Activated CD8-positive, alpha-beta memory T cell treated with anti-CD3 and anti-CD28 coated beads, Interleukin-2, amount 50 U/mL, for 24 hours (primary cell): ENCODE data around the gene ATP6V1D.
"Not testable (repeated sequence)": the region's sequence is repeated elsewhere in the genome, so short reads cannot be mapped to it uniquely, and the experiment has no call there.

Experiments used
- DNase-seq: peaks from one replicate; pipeline ENCODE4 v3.0.0-alpha.2; 2020; ENCODE audit errors: extremely low read depth

The ATP6V1D gene

GRCh38 chr14:67370830-67371229 is 11.2 kb upstream of the ATP6V1D start:
- no peak for DNase-seq

- no peak for DNase-seq
These were observed 5.9 kb upstream of the ATP6V1D start for GRCh38 chr14:67365476-67365875.

- DNase-seq = no peak
These were observed 1.0 kb upstream of the ATP6V1D start for GRCh38 chr14:67360470-67361206.

- no peak for DNase-seq
These were observed 455 bp downstream of the ATP6V1D start for GRCh38 chr14:67358924-67359774.

- no peak for DNase-seq
These were observed 1.6 kb downstream of the ATP6V1D start for GRCh38 chr14:67357969-67358354.

GRCh38 chr14:67357186-67357968 is 2.2 kb downstream of the ATP6V1D start:
- no peak for DNase-seq

- no peak for DNase-seq
These were observed 7.5 kb downstream of the ATP6V1D start for GRCh38 chr14:67352055-67352454.

- no peak for DNase-seq
These were observed 14.0 kb downstream of the ATP6V1D start for GRCh38 chr14:67345583-67345982.

GRCh38 chr14:67343601-67344230 is 15.9 kb downstream of the ATP6V1D start:
- DNase-seq = no peak

GRCh38 chr14:67341231-67341630 is 18.4 kb downstream of the ATP6V1D start:
- DNase-seq = not testable (repeated sequence)

- no peak for DNase-seq
These were observed 23.8 kb downstream of the ATP6V1D start for GRCh38 chr14:67335781-67336180.

- no peak for DNase-seq
These were observed 27.1 kb downstream of the ATP6V1D start for GRCh38 chr14:67332468-67332867.

- DNase-seq = no peak
These were observed 28.1 kb downstream of the ATP6V1D start for GRCh38 chr14:67331368-67332125.

- not testable (repeated sequence) for DNase-seq
These were observed 29.9 kb downstream of the ATP6V1D start for GRCh38 chr14:67329666-67330065.

GRCh38 chr14:67319142-67319541 is 40.5 kb downstream of the ATP6V1D start:
- DNase-seq = no peak

- no peak for DNase-seq
These were observed 41.8 kb downstream of the ATP6V1D start for GRCh38 chr14:67317822-67318221.

GRCh38 chr14:67313153-67313552 is 46.5 kb downstream of the ATP6V1D start:
- no peak for DNase-seq

GRCh38 chr14:67311868-67312267 is 47.7 kb downstream of the ATP6V1D start:
- DNase-seq = no peak
